Tibial nerve (tissue), 4 donors: ENCODE measurements around the gene TJP2. TPM values are rescaled to one million over a fixed set of nuclear protein-coding genes. Genes with fewer than 3 reads are reported as not detected.

Experiments used
- DNase-seq, 2 donors: peaks; one replicate each; pipeline ENCODE4 v3.0.0-alpha.2; 2019; ENCODE audit warnings: low spot score in 2 of 2
- H3K27ac ChIP-seq, 4 donors: fragments of 200-600 bp; sonication (generic) in 3 of 4; one replicate each; pipeline ENCODE4 v1.5.1; 2017 to 2019; ENCODE audit warnings: mild to moderate bottlenecking in 1 of 4
- H3K27me3 ChIP-seq, 2 donors: fragments of 200-600 bp; sonication (generic) in 1 of 2; one replicate each; pipeline versions ENCODE4 v1.5.1 to v1.6.0; 2017 to 2019
- H3K36me3 ChIP-seq, 3 donors: fragments of 200-600 bp; sonication (generic); one replicate each; pipeline ENCODE4 v1.5.1; 2018 to 2019
- H3K4me1 ChIP-seq, 4 donors: fragments of 200-600 bp; sonication (generic) in 3 of 4; one replicate each; pipeline ENCODE4 v1.5.1; 2017 to 2019
- H3K4me3 ChIP-seq, 4 donors: fragments of 200-600 bp; sonication (generic) in 3 of 4; one replicate each; pipeline ENCODE4 v1.5.1; 2017 to 2019; ENCODE audit warnings: mild to moderate bottlenecking in 1 of 4, moderate library complexity in 1 of 4
- H3K9me3 ChIP-seq, 4 donors: fragments of 200-600 bp; sonication (generic) in 3 of 4; one replicate each; pipeline ENCODE4 v1.5.1; 2017 to 2019
- CTCF ChIP-seq, 5 experiments: fragments of 200-600 bp in 3 of 5; fragments of 450-650 bp in 2 of 5; sonication (generic) in 3 of 5; IDR thresholded peaks; one replicate each; pipeline ENCODE4 v1.5.1; 2016 to 2019; ENCODE audit warnings: antibody characterized with exemption in 5 of 5, mild to moderate bottlenecking in 3 of 5, moderate library complexity in 2 of 5
- EP300 ChIP-seq, 2 donors: sonication (generic); formaldehyde crosslinking; IDR thresholded peaks; one replicate each; pipeline ENCODE4 v1.6.1; 2017; ENCODE audit warnings: antibody characterized with exemption in 2 of 2, mild to moderate bottlenecking in 1 of 2
- POLR2A ChIP-seq, 2 donors: fragments of 450-650 bp; IDR thresholded peaks; one replicate each; pipeline ENCODE4 v1.6.1; 2017; ENCODE audit warnings: antibody characterized with exemption in 2 of 2, mild to moderate bottlenecking in 2 of 2, moderate library complexity in 2 of 2
- WGBS, 2 donors: methylation state at CpG; one replicate each; pipeline ENCODE4 v1.1.5; 2018; 5-methylcytosine and 5-hydroxymethylcytosine counted together
- total RNA-seq, 4 donors: library from RNA; depleted of rRNA; stranded (reverse); fragments of >200 nt; gene quantifications; one replicate each; pipeline ENCODE4 v1.1.0, GENCODE V29; 2016

TJP2 gene
- total RNA-seq, 4 donors from 2014 or later, result 123 to 207 (median 182) TPM

- WGBS, 2 donors, result 80 to 90% methylated on average over 5 of the region's 5 CpGs
These were observed 33.8 kb upstream of the TJP2 start for GRCh38 chr9:69140123-69140735.

GRCh38 chr9:69141851-69142250 lies 32.2 kb upstream of the TJP2 start:
- no peak overlapping the region for H3K4me3 ChIP-seq
- WGBS, 2 donors, result 78 to 84% methylated on average over 5 of the region's 5 CpGs
- no peaks in the 10 kb centered on the region for H3K9me3 ChIP-seq
- peak overlapping the region in 2 of 4 donors; percentile 32 to 49 for H3K27ac ChIP-seq
- no peak for DNase-seq
- peaks cover 0 to 24% (median 8%) of the 10 kb centered on the region in 4 donors for H3K4me1 ChIP-seq
- no peaks in the 10 kb centered on the region for H3K27me3 ChIP-seq
- no peaks in the 10 kb centered on the region for H3K36me3 ChIP-seq
- TF ChIP-seq POLR2A (IDR thresholded peaks at IDR 0.05), result no peak

More at GRCh38 chr9:69140123-69140735, 33.8 kb upstream of the TJP2 start:
- DNase-seq, result no peak
- no peaks in the 10 kb centered on the region for H3K27me3 ChIP-seq
- no peak overlapping the region for H3K27ac ChIP-seq
- no peaks in the 10 kb centered on the region for H3K9me3 ChIP-seq
- peaks cover 0 to 24% (median 8%) of the 10 kb centered on the region in 4 donors for H3K4me1 ChIP-seq
- no peaks in the 10 kb centered on the region for H3K36me3 ChIP-seq
- no peak overlapping the region for H3K4me3 ChIP-seq
- TF ChIP-seq CTCF (IDR thresholded peaks at IDR 0.05) (no peak), EP300 (IDR thresholded peaks at IDR 0.05) (no peak), POLR2A (IDR thresholded peaks at IDR 0.05) (no peak)

- DNase-seq, result no peak
- H3K27me3 ChIP-seq, result no peaks in the 10 kb centered on the region
- H3K27ac ChIP-seq, result peak overlapping the region in 1 of 4 donors; percentile 49
- no peaks in the 10 kb centered on the region for H3K36me3 ChIP-seq
- no peak for TF ChIP-seq CTCF (IDR thresholded peaks at IDR 0.05)
- TF ChIP-seq EP300 (IDR thresholded peaks at IDR 0.05), result no peak
- no peak for TF ChIP-seq POLR2A (IDR thresholded peaks at IDR 0.05)
- H3K4me1 ChIP-seq, result peaks cover 0 to 24% (median 8%) of the 10 kb centered on the region in 4 donors
- H3K9me3 ChIP-seq, result no peaks in the 10 kb centered on the region
- H3K4me3 ChIP-seq, result no peak overlapping the region
- 29% methylated on average over 1 of the region's 1 CpG for WGBS, 2 donors
These were observed 30.8 kb upstream of the TJP2 start for GRCh38 chr9:69143291-69143690.

- DNase-seq, result no peak
- Histone ChIP-seq H3K4me3 (no peak overlapping the region), H3K27me3 (no peaks in the 10 kb centered on the region), H3K36me3 (no peaks in the 10 kb centered on the region), H3K4me1 (peaks cover 0 to 35% (median 8%) of the 10 kb centered on the region in 4 donors), H3K9me3 (no peaks in the 10 kb centered on the region), H3K27ac (no peak overlapping the region)
- WGBS, 2 donors, result 79 to 87% methylated on average over 8 of the region's 8 CpGs
- no peak for TF ChIP-seq POLR2A (IDR thresholded peaks at IDR 0.05)
- TF ChIP-seq EP300 (IDR thresholded peaks at IDR 0.05), result no peak
- no peak for TF ChIP-seq CTCF (IDR thresholded peaks at IDR 0.05)
These were observed 28.8 kb upstream of the TJP2 start for GRCh38 chr9:69145144-69145715.

GRCh38 chr9:69147041-69147834 lies 26.8 kb upstream of the TJP2 start:
- Histone ChIP-seq H3K27ac (peak overlapping the region in 1 of 4 donors; percentile 26), H3K9me3 (no peaks in the 10 kb centered on the region), H3K36me3 (no peaks in the 10 kb centered on the region), H3K4me1 (peaks cover 0 to 28% (median 5%) of the 10 kb centered on the region in 4 donors), H3K27me3 (no peaks in the 10 kb centered on the region), H3K4me3 (no peak overlapping the region)
- TF ChIP-seq EP300 (IDR thresholded peaks at IDR 0.05), result no peak
- TF ChIP-seq CTCF (IDR thresholded peaks at IDR 0.05), result no peak
- no peak for TF ChIP-seq POLR2A (IDR thresholded peaks at IDR 0.05)
- no peak for DNase-seq
- WGBS, 2 donors, result 90 to 94% methylated on average over 11 of the region's 11 CpGs
